NCI-H2196 treated with DMSO at 0.1 percent for 48 hours (cell line): ENCODE data around the gene PPARGC1A.

ENCODE experiments used
- DNase-seq: peaks from one replicate; lab custom pipeline; 2025; ENCODE audit not compliant: unreplicated experiment; lab: John Stamatoyannopoulos, UW

Gene PPARGC1A

DNA sequence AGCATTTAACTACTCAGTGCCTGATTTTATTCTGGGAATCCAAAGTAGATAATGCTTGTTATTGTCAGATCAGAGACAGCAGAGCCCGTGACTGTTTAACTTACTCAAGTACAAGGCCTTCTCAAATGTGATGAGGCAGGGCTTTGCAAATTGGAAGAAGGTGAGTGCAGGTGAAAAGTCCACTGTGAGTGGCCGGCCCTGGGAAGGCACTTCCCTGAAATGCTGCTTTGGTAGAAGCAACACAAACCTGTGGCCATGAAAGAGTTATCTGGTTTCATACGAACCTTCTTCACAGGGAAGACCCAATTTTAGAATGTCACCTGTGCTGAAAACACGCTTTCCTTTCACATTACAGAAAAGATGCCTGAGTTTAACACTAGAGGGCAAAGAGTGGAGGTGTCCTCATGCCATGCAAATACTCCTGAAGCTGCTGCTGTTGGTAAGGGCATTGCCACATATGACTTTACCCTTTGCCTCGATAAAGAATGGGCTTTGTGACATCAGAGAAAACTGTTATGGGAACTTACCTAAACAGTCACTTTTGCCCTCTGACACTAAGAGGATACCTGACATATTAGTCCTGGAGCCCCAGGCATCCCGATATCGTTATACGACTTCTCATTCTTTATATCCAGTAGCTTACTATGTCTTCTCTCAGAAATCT is 8.0 kb downstream of the PPARGC1A start:
- DNase-seq: no peak

DNA sequence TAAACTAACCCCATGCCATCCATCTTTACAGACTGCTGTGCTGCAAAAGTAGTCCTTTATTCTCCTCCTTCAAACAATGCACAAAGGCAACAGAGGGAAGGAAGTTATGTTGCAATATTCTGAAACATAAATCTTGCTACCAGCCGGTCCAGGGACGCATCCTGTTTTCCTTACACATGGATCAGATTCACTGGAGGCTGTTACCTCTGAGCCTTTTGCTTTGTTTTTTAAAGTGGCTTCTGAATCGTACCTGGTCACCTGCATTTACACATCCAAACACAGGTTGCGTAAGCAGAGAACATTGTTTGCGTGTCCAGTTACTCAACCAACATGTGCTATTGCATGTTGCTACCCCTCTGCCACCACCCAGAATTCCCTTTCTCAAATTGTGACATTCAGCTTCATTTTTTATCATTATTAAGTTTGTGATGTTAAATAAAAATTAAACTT is 8.8 kb downstream of the PPARGC1A start:
- peak; percentile 61 for DNase-seq

DNA sequence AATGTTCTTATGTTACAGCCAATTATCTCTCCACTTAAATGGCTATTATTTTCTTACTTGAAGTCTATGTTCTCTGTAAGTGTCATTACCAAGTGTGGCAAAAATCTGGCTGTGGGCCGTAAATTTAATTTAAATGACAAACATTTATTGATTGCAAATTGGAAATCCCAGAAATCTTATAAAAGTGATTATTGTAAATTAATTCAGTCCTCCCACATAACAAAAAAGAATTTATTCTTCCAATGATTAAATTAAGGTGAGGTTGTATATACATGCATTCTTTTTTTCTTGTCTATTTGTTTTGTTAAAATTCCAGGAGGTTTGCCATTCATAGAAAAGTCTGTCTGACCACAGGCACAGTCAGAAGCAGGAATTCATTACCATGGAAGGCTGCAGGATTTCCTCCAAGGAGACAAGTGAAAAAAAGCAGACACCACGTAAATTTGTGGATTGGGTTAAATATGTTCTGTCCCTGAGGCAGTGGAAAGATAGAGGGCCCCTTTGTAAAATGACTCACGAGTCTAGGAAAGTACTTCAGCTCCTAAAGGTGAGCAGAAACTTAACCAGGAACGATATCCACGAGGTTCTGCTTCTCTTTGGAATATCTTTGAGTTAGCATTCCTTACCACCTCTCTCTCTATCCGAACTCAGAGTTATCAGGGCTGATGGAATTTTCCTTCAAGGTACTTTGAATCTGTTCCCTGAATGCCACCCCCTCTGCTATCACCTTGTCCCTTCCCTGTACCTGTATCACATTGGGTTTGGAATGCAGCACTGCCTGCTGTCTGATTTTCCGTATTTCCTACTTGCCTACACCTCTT is 10.7 kb downstream of the PPARGC1A start:
- DNase-seq: no peak

DNA sequence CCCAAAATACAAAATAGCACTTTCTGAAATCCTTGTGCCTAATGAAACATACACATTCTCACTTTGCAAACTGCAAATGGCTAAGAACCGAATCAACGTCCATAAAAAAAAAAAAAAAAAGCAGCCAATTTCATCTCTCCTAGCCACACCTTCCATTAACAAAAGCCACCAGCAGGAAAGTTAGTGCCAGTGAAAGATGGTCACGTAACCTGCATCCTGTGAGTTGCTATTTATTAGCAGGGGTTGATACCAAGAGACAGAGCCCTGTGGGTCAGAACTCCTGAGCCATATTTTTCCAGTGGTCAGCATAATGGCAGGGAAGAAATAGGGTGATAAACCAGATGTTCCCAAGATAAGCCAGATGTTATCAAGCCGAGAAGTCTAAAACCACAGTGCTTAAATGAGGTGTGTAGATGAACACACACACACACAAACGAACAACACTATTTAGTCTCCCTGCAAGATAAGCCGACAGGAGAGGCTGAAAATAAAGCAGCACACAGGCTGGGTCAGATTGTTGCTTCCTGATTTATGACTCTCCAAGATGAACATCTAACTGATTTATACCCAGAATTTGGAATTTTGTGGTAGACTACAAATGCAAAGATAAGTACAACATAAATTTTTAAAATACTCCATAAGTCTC is 11.5 kb downstream of the PPARGC1A start:
- no peak for DNase-seq

DNA sequence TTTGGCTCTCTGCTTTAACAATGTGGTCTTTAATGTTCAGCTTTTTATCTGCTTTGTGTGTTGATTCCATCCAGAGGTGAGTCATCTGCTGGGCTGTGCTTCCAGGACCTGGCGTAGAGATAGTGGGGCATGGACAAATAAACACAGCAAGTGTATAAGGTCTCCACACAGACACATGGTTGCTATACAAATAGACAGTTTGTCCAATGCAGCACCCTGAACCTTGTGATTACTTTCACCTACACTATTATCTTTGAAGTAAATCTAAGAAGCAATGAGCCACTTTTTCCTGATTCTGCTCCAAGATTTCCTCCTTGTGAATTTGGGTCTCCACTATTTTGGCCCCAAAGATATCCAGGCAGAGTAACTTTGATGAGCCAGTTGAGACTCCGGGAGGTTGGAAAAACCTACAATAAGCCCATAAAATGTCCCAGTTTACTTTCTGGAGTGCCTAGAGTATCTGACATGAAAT is 12.1 kb downstream of the PPARGC1A start:
- DNase-seq: peak; percentile 43

DNA sequence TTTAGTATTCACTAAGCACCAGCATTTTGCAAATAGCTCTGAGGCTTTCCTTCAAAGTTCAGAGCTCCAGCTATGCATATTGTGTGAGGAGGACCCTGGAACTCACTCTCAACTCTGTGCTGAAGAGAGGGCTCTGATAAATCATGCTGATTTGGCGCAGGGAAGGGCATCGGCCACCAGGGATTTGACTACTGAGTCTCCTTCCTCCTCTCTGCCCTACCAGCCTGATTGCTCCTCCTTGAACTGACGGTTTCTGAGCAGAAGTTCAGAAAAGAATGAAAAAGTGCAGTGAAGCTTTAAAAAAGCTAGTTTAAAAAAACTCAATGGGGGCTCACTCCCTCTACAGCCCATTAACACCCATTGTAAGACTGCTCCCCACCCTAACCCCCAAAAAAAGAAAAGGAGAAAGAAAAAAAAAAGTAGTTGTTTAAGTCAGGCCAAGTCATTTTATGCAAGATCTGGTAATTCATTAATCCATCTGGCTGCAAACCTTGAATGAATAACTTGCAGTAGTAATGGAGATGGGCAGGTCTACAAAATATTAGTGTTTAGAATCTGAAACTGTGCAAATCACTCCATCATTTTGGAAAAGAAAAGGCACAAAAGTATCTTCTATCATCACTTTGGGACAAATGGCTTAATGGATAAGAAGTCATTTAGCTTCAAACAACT is 13.3 kb downstream of the PPARGC1A start:
- DNase-seq: no peak

DNA sequence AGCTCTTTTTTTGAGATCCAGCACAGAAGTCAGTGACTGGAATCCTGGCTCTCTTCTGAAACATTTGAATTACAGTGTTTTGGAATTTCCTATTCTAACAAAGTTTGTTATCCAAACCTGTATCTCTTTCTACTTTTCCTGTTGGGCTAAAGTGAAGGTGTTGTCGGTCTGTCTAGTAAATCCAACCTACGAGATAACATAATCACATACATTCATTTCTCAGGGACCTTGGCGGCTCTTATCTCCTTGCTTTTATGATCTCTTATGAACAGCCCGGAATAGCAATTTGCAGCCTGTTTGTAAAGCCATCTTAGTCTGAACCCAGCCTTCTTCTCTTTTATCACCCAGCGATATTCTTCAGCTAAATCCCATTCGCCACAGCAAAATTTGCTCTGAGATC is 14.5 kb downstream of the PPARGC1A start:
- no peak for DNase-seq

DNA sequence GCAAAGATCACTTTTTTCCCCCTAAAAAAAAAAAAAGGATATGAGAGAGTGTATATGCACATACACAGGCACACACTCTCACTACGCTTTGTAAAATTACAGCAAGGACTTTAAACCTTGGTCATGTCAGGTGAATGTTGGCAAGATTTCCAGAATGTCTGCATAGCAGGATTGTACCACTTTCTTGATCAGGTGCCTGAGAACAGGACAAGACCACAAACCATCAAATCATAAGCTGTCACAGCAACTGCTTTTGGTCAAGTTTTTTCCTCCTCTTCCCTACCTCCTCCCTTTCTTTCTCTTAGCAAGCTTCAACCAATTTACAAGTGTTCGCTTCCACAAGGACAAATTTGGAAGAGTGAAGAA is 15.3 kb downstream of the PPARGC1A start:
- no peak for DNase-seq

DNA sequence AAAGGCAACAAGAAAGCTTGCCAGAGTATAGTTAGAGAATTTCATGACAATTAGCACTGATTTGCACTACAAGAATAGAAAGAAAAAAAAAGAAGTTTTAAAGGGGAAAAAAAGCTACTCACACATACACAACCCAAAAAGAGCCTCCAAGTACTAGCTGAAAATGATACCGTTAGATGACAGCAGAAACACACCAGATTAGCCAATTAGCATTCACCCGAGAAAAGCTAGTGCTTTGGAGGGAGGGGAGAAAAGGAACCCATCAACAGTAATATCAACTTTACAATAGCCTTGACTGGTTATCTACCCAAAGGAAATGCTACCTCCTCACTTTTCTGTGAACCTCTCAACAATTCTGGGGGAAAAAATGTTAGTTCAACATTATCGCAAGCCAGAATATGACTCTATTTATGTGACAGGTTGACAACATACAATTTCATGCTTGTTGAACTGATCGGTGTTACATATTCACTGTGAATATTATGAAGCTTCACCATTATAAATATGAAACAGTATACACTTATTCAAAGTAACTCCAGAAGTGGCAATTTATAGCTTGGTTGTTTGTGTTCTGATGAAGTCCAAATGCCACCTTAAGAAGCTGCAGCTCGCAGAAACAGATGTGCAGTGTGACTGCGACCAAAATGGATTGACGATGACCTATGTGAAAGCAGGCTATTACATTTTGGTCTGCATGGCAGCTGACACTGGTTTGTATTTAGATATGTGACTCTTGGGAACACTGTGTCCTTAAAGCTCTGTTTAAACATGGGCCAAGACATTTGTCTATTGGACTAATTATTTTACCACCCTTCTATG is 15.9 kb downstream of the PPARGC1A start:
- DNase-seq: no peak

DNA sequence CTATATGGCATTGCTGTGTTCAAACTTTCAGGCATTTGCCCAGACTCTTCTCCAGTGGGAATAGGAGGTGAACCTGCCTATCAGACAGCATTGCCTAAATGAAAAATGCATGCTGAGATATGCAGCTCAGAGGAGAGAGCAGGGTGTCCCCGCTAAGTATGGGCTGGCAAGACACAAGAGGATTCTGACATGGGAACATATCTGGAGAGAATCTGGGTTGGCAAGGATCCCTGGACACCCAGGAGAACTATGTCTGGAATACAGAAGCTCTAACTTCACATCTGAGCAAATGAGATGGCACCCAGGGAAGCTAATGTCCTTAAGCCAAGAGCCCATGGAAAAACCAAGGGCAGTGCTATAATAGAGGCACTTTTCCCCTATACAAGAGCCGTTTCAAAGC is 18.4 kb downstream of the PPARGC1A start:
- no peak for DNase-seq

DNA sequence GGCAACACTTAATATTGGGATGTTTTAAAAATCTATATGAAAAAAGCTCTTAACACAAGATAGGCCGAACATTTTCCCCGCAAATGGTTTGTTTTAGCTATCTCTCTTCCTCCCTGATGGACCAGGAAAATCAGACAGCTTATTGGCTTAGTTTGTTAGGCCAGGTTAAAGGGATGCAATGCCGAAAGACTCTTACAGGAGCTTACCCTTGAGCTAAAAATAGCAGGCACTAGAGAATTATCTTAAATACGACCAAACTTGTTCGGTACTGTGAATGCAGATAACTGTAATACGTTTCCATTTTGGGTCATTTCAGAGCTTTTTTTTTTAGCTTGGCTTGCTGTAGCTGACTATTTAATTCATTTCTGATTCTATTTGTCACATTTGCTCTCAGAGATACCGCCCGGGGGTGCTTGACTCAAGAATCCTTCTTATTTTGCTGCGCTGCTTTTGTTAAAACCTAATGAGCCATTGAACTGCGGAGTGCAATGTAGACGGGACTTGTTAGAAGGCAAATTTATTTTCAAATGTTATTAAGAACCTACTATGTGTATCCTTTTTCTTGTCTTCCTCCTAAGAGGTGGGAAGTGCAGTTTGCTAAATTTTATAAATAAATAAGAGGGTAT is 23.3 kb downstream of the PPARGC1A start:
- no peak for DNase-seq

DNA sequence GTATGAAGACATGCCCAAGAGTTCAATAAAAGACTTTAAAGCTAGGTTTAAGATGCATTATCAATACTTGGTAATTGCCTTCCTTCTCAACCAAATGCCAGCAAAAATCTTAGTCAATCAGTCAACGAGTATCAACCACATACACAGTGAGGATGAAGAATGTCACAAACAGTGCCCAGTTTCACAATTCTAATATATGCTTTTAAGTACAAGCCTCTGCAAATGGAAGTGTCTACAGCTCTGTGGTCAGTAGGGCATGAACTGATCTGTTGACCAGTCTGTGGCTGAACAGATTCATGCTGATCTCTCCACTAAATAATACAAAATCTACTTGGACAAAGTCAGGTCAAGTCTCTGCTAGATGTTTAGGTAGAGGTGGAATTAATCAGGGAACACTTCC is 27.9 kb downstream of the PPARGC1A start:
- DNase-seq: no peak

DNA sequence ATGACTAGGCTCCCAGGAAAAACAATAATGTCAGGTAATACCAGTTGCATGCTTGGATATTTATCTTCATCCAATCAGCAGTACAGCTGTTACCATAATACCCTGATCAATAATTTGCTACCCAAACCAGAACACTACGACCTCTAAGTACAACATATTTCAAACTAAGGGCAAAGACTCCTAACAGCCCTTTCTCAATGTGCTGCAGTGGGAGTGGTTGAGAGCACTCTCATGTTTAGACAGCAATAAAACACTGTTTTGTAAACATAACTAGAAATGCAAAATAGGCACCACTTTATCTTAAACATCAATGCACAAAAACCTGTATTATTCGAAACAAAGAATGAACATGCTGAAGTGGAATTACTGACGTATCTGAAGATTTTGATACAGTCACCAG is 28.9 kb downstream of the PPARGC1A start:
- DNase-seq: no peak

DNA sequence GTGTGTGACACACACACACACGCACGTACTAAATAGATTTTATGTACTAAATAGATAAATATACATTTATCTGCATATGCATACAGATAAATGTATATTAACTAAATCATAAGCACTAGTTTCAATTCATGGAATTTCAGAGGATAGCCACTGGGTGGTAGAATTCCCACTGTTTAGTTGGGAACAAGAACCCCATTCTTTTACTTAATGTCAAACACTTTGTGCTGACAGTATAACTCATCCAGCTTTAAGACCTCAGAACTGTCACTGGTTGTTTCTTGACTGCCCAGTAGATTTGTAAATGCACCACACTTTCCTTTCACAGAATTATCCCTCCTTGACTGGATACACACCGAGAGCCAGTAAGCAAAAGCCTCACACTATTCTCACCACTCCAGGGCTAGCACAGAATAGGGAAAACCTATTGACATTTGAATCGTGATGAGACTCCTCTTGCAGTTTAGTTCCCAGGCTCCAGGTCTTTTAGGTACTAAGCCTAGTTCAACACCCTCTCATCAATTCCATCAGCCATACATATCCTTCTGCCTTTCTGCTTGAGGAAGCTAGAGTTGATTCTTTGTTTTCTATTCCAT is 32.4 kb downstream of the PPARGC1A start:
- no peak for DNase-seq

DNA sequence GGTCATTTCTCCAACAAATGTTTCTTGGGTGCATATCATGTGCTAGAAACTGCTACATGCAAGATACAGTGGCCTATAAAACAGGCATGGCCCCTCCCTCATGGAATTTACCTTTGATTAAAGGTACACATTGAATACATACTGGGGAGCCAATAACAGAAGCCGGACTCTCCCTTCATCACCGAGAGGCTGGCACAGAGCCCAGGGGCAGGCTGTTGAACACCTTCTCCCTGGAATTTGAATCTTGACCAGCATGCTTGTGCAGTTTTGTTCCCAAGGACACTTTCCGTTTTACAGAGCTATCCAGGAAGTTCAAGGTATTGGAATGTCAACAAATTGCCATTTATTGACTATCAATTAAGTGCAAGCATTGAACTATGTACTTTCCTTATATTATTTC is 33.2 kb downstream of the PPARGC1A start:
- no peak for DNase-seq

DNA sequence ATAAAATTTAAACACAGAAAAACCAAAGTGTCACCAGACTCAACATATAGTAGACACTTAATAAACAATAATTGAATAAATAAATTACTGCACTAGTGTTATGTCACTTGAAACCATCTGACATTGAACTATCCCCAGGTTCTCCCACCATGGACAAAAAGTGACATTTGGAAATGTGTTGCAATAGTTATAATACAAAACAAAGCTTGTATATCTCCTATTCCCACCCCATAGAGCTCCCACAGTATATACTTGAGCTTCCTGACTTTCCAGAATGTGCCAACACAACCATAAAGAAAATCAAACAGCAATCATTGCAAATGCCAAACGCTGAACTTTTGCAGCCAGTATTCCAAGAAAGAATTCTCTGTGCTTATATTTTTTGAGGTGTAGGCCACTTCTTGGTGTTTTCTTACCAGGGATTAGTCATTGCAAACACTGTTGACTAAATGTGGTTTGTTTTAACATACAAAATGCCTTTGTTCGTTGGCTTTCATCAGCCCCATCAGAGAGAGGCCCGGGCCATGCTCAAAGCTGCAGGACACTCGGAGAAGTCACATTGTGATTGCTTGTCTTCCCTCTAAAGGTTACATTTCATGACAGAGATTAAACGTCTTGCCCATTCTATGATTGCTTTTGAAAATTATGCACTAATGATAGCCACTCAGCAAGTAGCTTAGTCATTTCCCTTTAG is 33.8 kb downstream of the PPARGC1A start:
- no peak for DNase-seq

DNA sequence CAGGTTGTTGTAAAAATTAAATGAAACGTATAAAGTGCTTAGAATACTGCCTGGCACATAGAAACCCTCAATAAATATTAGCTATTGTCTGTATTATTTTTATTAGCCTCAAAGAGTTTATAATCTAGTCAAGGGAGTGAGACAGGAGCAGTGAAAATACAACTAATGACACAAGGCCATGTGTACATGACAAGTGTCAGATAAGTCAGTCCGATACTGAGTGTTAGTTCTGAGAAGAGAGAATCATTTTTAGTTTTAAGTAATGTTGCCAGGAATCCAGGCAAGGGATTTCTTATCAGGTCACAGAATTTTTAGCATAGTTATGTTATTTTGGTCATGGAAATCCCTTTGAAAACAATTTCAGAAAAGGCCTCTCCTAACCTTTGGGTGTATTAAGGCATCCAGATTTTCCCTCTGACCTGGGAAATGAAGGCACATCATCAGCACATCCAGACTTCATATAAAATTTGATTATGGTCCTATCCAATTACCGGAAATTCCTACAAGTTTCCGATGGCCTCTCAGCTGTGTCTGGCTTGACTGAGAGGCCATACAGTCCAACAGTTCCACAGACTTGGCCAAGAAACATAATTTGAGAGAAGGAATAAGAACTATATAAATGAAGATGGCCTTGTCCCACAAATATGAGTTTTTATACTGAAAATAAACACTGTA is 35.7 kb downstream of the PPARGC1A start:
- DNase-seq: no peak

DNA sequence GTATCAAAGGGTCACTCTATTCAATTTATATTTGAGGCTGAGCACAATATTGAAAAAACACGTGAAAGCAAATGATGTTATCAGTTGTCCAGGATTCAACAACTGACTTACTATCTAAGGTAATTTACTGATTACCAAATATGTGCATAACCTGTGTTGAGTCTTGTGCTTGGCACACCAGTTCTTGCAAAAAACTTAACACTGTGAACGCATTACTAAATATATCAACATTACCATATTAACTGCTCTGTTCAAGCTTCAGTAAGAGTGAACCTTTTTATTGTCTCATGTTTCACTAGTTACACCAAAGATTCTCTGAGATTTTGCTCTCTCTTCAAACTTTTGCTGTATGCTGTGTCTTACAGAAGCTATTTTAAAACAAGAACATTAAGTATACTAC is 38.4 kb downstream of the PPARGC1A start:
- DNase-seq: no peak

DNA sequence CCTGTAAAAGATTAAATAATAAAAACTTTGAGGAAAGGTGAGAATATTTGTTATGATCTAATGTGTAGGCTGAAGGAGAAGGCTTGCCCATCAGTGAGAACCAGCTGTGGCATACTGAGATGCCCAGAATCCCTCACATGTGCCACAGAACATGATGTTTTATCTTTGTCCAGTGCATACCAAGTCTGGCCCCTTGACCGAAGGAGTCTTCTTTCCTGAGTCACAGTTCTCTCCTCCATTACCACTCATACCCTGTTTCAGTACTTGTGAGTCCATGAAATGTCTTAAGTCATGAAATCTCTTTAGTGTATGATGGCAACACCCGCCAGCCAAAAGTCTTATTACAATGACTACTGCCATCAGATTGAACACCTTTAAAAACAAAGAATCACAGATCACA is 42.7 kb downstream of the PPARGC1A start:
- no peak for DNase-seq
